Natural killer cell (primary cell): ENCODE results near the gene NLN. TPM values are rescaled to one million over a fixed set of nuclear protein-coding genes. Genes with fewer than 3 reads are reported as not detected.

Experiments
- ATAC-seq, 3 donors: fragments of 150-1000 bp in 2 of 3; fragments of 200-7000 bp in 1 of 3; cut with Tn5 transposase; 1 replicate in 1 of 3; 2 replicates in 2 of 3; pipeline ENCODE4 v1.10.0; 2021; ENCODE audit warnings: mild to moderate bottlenecking in 2 of 3, moderate library complexity in 2 of 3
- DNase-seq, 2 donors: peaks; one replicate each; pipeline versions ENCODE4 v3.0.0 to v3.0.0-alpha.2; 2013 to 2021; ENCODE audit warnings: mixed read lengths in 1 of 2
- H3K27ac ChIP-seq: one replicate; pipeline ENCODE4 v1.5.1; 2013; ENCODE audit warnings: mild to moderate bottlenecking, low read length
- H3K27me3 ChIP-seq: one replicate; pipeline ENCODE4 v1.6.1; 2013; ENCODE audit warnings: low read length; ENCODE audit not compliant: control insufficient read depth, insufficient read depth
- H3K36me3 ChIP-seq: one replicate; pipeline ENCODE4 v1.6.1; 2013; ENCODE audit warnings: low read length; ENCODE audit not compliant: control insufficient read depth, insufficient read depth
- H3K4me1 ChIP-seq: one replicate; pipeline ENCODE4 v1.6.1; 2013; ENCODE audit warnings: low read length; ENCODE audit not compliant: control insufficient read depth, insufficient read depth
- H3K4me3 ChIP-seq: one replicate; pipeline ENCODE4 v1.5.1; 2013; ENCODE audit warnings: low read length
- H3K9me3 ChIP-seq: one replicate; pipeline ENCODE4 v1.6.1; 2013; ENCODE audit warnings: low read length; ENCODE audit not compliant: control insufficient read depth, insufficient read depth
- H3K27ac Mint-ChIP-seq, 2 donors: one replicate each; pipeline ENCODE4 v1.8.0; 2022; ENCODE audit warnings: mild to moderate bottlenecking in 2 of 2, mixed read lengths in 2 of 2, moderate library complexity in 1 of 2
- H3K27me3 Mint-ChIP-seq, 2 donors: one replicate each; pipeline ENCODE4 v1.8.0; 2022; ENCODE audit warnings: low read depth in 2 of 2, mixed read lengths in 2 of 2
- H3K36me3 Mint-ChIP-seq: one replicate; pipeline ENCODE4 v1.8.0; 2022; ENCODE audit warnings: mixed read lengths
- H3K4me1 Mint-ChIP-seq, 2 donors: one replicate each; pipeline ENCODE4 v1.8.0; 2022; ENCODE audit warnings: mixed read lengths in 2 of 2
- H3K4me3 Mint-ChIP-seq: one replicate; pipeline ENCODE4 v1.8.0; 2022; ENCODE audit warnings: mild to moderate bottlenecking, moderate library complexity, mixed read lengths
- H3K9me3 Mint-ChIP-seq, 2 donors: one replicate each; pipeline ENCODE4 v1.8.0; 2022; ENCODE audit warnings: mixed read lengths in 2 of 2
- WGBS: methylation state at CpG from one replicate; pipeline ENCODE4 v1.1.7; 2013; ENCODE audit warnings: missing lambda C conversion rate; ENCODE audit not compliant: insufficient coverage; 5-methylcytosine and 5-hydroxymethylcytosine counted together
- intact Hi-C: fragments of 100-400 bp; cut with micrococcal nuclease; formaldehyde crosslinking; loops from one replicate; pipeline ENCODE4 v1.14.2; 2022
- total RNA-seq, 4 donors: library from RNA; stranded (reverse); fragments of 120-200 nt in 1 of 4; gene quantifications; one replicate each; pipeline versions ENCODE4 v1.2.3 to v1.2.4, GENCODE V29; 2013 to 2022
- TF ChIP-seq, protein P1 (sequence below): fragments of 200-600 bp; IDR thresholded peaks from one replicate; pipeline ENCODE4 v1.8.0; 2022; ENCODE audit warnings: antibody characterized with exemption

NLN gene
- total RNA-seq, 3 donors from 2014 or later (not counting 1 experiment from before 2014, with no cell fraction given): 0.86 to 2.0 (median 1.3) TPM

DNA sequence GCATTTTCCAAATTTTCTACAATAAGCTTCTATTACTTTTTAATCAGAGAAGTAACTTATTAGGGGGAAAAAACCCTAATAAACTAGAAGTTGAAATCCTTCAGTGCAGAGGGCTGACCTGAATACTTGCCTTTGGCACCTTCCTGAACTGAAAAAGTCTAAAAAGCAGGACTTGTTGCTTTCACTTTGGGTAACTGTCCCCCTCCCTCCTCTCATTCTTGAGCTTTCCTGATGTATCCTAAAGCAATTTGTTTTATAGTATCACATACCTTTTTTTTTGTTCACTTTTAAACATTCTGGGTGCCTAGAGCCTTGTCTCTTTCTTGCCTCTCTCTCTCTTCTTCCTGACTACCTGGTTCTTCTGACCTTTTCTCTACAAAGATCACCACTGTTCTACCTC, 140.4 kb downstream of the NLN start:
- ATAC-seq: no peak
- Mint-ChIP-seq H3K36me3 (no peaks in the 10 kb centered on the region), H3K27me3 (peaks cover 6 to 7% of the 10 kb centered on the region in 2 donors), H3K9me3 (no peaks in the 10 kb centered on the region), H3K4me3 (no peak overlapping the region), H3K4me1 (peaks cover 12% of the 10 kb centered on the region in 2 donors), H3K27ac (peak overlapping the region in 1 of 2 donors; percentile 5)
- DNase-seq: no peak
- intact Hi-C loops: no loop called here
- TF ChIP-seq, protein P1, sequence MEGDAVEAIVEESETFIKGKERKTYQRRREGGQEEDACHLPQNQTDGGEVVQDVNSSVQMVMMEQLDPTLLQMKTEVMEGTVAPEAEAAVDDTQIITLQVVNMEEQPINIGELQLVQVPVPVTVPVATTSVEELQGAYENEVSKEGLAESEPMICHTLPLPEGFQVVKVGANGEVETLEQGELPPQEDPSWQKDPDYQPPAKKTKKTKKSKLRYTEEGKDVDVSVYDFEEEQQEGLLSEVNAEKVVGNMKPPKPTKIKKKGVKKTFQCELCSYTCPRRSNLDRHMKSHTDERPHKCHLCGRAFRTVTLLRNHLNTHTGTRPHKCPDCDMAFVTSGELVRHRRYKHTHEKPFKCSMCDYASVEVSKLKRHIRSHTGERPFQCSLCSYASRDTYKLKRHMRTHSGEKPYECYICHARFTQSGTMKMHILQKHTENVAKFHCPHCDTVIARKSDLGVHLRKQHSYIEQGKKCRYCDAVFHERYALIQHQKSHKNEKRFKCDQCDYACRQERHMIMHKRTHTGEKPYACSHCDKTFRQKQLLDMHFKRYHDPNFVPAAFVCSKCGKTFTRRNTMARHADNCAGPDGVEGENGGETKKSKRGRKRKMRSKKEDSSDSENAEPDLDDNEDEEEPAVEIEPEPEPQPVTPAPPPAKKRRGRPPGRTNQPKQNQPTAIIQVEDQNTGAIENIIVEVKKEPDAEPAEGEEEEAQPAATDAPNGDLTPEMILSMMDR: no peak
- no peaks in the 10 kb centered on the region for H3K4me1 ChIP-seq
- no peaks in the 10 kb centered on the region for H3K9me3 ChIP-seq
- H3K4me3 ChIP-seq: no peak overlapping the region
- H3K27ac ChIP-seq: no peak overlapping the region
- H3K27me3 ChIP-seq: no peaks in the 10 kb centered on the region
- no peaks in the 10 kb centered on the region for H3K36me3 ChIP-seq

DNA sequence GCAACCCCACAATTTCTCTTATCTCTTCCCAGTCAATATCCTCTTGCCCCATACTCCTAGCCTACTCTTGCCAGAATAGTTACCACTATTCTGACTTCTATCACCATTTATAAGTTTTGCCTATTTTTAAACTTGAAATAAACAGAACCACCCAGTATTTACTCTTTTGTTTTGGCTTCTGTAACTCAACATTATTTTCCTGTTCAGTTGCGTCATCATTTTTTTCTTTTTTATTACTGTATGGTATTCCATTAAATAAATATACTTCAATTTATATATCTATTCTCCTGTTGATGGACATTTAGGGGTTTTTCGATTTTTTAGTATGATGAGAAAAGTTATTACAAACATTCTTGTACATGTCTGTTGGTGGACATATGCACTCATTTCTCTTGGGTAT, 141.7 kb downstream of the NLN start:
- TF ChIP-seq, protein P1: no peak
- ATAC-seq: no peak
- H3K36me3 ChIP-seq: no peaks in the 10 kb centered on the region
- Mint-ChIP-seq H3K36me3 (no peaks in the 10 kb centered on the region), H3K4me3 (no peak overlapping the region), H3K27ac (no peak overlapping the region), H3K27me3 (peaks cover 3 to 7% of the 10 kb centered on the region in 2 donors), H3K4me1 (peaks cover 15 to 16% of the 10 kb centered on the region in 2 donors), H3K9me3 (no peaks in the 10 kb centered on the region)
- H3K27ac ChIP-seq: no peak overlapping the region
- no peaks in the 10 kb centered on the region for H3K27me3 ChIP-seq
- H3K9me3 ChIP-seq: no peaks in the 10 kb centered on the region
- no peaks in the 10 kb centered on the region for H3K4me1 ChIP-seq
- DNase-seq: no peak
- no peak overlapping the region for H3K4me3 ChIP-seq
- no CpG with 5 or more reads among the region's 2 CpGs for WGBS
- intact Hi-C loops: no loop called here

- Histone ChIP-seq H3K9me3 (no peaks in the 10 kb centered on the region), H3K27me3 (no peaks in the 10 kb centered on the region), H3K27ac (no peak overlapping the region), H3K36me3 (no peaks in the 10 kb centered on the region), H3K4me3 (no peak overlapping the region), H3K4me1 (no peaks in the 10 kb centered on the region)
- ATAC-seq (no peak), DNase-seq (peak in 1 of 2 donors; percentile 59)
- WGBS: 32% methylated on average over 3 of the region's 6 CpGs
- Mint-ChIP-seq H3K4me1 (peaks cover 15 to 16% of the 10 kb centered on the region in 2 donors), H3K9me3 (peaks cover 0 to 3% of the 10 kb centered on the region in 2 donors), H3K27ac (no peak overlapping the region), H3K36me3 (no peaks in the 10 kb centered on the region), H3K4me3 (no peak overlapping the region), H3K27me3 (peaks cover 0 to 3% of the 10 kb centered on the region in 2 donors)
- TF ChIP-seq, protein P1: no peak
- intact Hi-C loops: no loop called here
Observed at GRCh38 chr5:65866837-65867521, 145.0 kb downstream of the NLN start.
